SU-DHL-6 (cell line): Measurements from ENCODE around the gene CNTN4.

Experiments
- H2AFZ ChIP-seq: fragments of 200-600 bp; sonication (generic); 2 replicates; pipeline ENCODE4 v1.6.1; 2014; ENCODE audit warnings: low read depth, mild to moderate bottlenecking, moderate library complexity, mixed read lengths, antibody characterized with exemption, low read length; ENCODE audit not compliant: severe bottlenecking
- H3F3A ChIP-seq: fragments of 200-600 bp; shearing (Covaris generic); 2 replicates; pipeline ENCODE4 v1.6.0; 2016; ENCODE audit warnings: antibody characterized with exemption, mild to moderate bottlenecking; ENCODE audit not compliant: insufficient read depth
- H3K27ac ChIP-seq: fragments of 200-600 bp; sonication (generic); 2 replicates; pipeline ENCODE4 v1.5.1; 2016; ENCODE audit warnings: low read depth, mild to moderate bottlenecking, low read length, moderate library complexity, mixed read lengths
- H3K27me3 ChIP-seq: fragments of 200-600 bp; sonication (generic), shearing (Covaris generic); 2 replicates; pipeline ENCODE4 v1.6.0; 2014; ENCODE audit warnings: mild to moderate bottlenecking, low read length
- H3K36me3 ChIP-seq: fragments of 200-600 bp; sonication (generic); 2 replicates; pipeline ENCODE4 v1.6.1; 2014; ENCODE audit warnings: mild to moderate bottlenecking, low read length, mixed read lengths
- H3K4me2 ChIP-seq: fragments of 300-600, 200-600 bp; shearing (Covaris generic), sonication (generic); 2 replicates; pipeline ENCODE4 v1.6.0; 2014; ENCODE audit warnings: low read length, low read depth, mild to moderate bottlenecking; ENCODE audit not compliant: poor library complexity, severe bottlenecking
- H3K4me3 ChIP-seq: fragments of 200-600 bp; sonication (generic); 2 replicates; pipeline ENCODE4 v1.5.1; 2014; ENCODE audit warnings: antibody characterized with exemption, low read length, mild to moderate bottlenecking, mixed read lengths; ENCODE audit not compliant: insufficient read depth, poor library complexity, severe bottlenecking
- H3K79me2 ChIP-seq: fragments of 200-600 bp; sonication (generic); 2 replicates; pipeline ENCODE4 v1.6.1; 2014; ENCODE audit warnings: mild to moderate bottlenecking, low read length, moderate library complexity; ENCODE audit not compliant: insufficient read depth
- H3K9ac ChIP-seq: fragments of 200-600 bp; sonication (generic); 2 replicates; pipeline ENCODE4 v1.7.0; 2014; ENCODE audit warnings: mild to moderate bottlenecking, low read length
- H3K9me2 ChIP-seq: fragments of 200-600 bp; sonication (generic); replicated peaks from 2 replicates; pipeline ENCODE4 v1.6.1; 2014; ENCODE audit warnings: low read length; ENCODE audit not compliant: insufficient read depth
- H3K9me3 ChIP-seq: fragments of 200-600 bp; sonication (generic); 2 replicates; pipeline ENCODE4 v1.6.1; 2014; ENCODE audit warnings: low read length, mixed read lengths; ENCODE audit not compliant: insufficient read depth
- H4K20me1 ChIP-seq: fragments of 200-600 bp; sonication (generic); 2 replicates; pipeline ENCODE4 v1.6.1; 2014; ENCODE audit warnings: low read depth, mild to moderate bottlenecking, antibody characterized with exemption, low read length, moderate library complexity, mixed read lengths
- EZH2phosphoT487 ChIP-seq: fragments of 200-600 bp; sonication (generic), shearing (Covaris generic); conservative IDR thresholded peaks from 2 replicates; pipeline ENCODE4 v1.6.1; 2018; ENCODE audit warnings: mild to moderate bottlenecking, antibody characterized with exemption, low read length, moderate library complexity, mixed read lengths
- TF ChIP-seq, protein P1 (sequence below): fragments of 200-600 bp; sonication (generic); IDR thresholded peaks from one replicate; pipeline ENCODE4 v1.5.1; 2017; ENCODE audit warnings: antibody characterized with exemption, mild to moderate bottlenecking, low read length, moderate library complexity; ENCODE audit not compliant: insufficient read depth, poor library complexity, severe bottlenecking

CNTN4 gene

DNA sequence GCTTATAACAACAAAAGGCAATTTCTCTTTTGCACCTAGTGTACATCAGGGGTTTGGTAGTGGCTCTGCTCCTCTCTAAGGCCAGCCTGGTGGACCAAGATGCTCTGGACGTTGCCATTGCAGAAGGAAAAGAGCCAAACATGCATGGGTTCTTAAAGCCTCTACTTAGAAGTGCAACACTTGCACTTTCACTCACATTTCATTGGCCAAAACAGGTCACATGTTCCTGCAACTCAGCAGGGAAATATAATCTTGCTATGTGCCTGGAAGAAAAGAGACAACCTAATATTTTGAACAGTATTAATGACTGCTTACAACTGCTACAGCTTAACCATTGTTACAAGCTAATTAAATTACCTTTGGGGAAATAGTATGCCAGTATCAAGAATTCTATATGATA, 828.6 kb downstream of the CNTN4 start:
- H3K9ac ChIP-seq: no peak overlapping the region
- H3K27ac ChIP-seq: no peak overlapping the region
- no peaks in the 10 kb centered on the region for H4K20me1 ChIP-seq
- H3K9me3 ChIP-seq: no peaks in the 10 kb centered on the region
- H3K4me2 ChIP-seq: no peak overlapping the region
- no peaks in the 10 kb centered on the region for H3K36me3 ChIP-seq
- H3K4me3 ChIP-seq: no peak overlapping the region
- H3K27me3 ChIP-seq: no peaks in the 10 kb centered on the region
- no peaks in the 10 kb centered on the region for H3F3A ChIP-seq
- H3K9me2 ChIP-seq: no peaks in the 10 kb centered on the region; the same call in 1 of the 2 replicates
- H3K79me2 ChIP-seq: no peaks in the 10 kb centered on the region
- TF ChIP-seq, protein P1, sequence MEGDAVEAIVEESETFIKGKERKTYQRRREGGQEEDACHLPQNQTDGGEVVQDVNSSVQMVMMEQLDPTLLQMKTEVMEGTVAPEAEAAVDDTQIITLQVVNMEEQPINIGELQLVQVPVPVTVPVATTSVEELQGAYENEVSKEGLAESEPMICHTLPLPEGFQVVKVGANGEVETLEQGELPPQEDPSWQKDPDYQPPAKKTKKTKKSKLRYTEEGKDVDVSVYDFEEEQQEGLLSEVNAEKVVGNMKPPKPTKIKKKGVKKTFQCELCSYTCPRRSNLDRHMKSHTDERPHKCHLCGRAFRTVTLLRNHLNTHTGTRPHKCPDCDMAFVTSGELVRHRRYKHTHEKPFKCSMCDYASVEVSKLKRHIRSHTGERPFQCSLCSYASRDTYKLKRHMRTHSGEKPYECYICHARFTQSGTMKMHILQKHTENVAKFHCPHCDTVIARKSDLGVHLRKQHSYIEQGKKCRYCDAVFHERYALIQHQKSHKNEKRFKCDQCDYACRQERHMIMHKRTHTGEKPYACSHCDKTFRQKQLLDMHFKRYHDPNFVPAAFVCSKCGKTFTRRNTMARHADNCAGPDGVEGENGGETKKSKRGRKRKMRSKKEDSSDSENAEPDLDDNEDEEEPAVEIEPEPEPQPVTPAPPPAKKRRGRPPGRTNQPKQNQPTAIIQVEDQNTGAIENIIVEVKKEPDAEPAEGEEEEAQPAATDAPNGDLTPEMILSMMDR: no peak
- TF ChIP-seq EZH2phosphoT487: no peak
- no peak overlapping the region for H2AFZ ChIP-seq

DNA sequence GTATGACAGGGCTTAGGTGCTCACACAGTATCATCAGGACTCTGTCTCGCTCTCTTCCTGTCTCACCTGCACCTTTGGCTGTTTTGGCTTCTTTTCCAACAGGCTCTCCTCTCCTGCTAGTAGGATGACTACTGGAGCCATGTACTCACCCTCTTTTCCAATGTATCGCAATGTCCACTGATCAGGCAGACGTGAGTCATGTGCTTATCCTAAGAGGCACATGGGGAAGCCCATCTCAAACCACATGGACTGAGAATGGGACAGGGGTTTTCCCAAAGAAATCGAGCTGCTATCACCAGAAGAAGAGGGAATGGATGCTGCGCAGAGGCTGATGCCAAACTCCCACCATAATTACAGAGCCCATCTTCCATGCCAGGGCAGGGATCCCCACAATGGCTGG, 830.9 kb downstream of the CNTN4 start:
- H3K27ac ChIP-seq: no peak overlapping the region
- H3K4me2 ChIP-seq: no peak overlapping the region
- no peaks in the 10 kb centered on the region for H3K79me2 ChIP-seq
- H3K4me3 ChIP-seq: no peak overlapping the region
- no peaks in the 10 kb centered on the region for H3K27me3 ChIP-seq
- TF ChIP-seq EZH2phosphoT487: no peak
- TF ChIP-seq, protein P1: no peak
- H3K9me2 ChIP-seq: no peaks in the 10 kb centered on the region; the same call in 1 of the 2 replicates
- no peaks in the 10 kb centered on the region for H3F3A ChIP-seq
- no peaks in the 10 kb centered on the region for H3K36me3 ChIP-seq
- H2AFZ ChIP-seq: no peak overlapping the region
- H3K9ac ChIP-seq: no peak overlapping the region
- no peaks in the 10 kb centered on the region for H4K20me1 ChIP-seq
- H3K9me3 ChIP-seq: no peaks in the 10 kb centered on the region

DNA sequence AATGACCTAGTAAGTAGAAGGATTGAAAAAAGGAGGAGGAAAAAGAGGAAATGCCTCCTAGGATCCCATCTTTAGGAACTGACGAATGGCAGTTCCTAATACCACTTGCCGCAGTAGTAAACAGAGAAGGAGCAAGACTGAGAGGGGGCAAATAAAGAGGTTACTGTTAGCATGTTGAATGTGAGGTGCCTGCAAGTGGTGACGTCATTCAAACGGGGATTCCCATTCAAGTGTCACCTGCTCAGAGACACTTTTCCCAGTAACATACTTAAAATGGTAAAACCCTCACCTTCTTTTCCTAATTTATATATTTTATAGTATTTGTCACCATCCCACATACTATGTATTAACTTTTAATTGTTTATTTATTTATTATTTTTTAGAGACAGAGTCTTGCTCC, 832.6 kb downstream of the CNTN4 start:
- Histone ChIP-seq H3K36me3 (no peaks in the 10 kb centered on the region), H3K27me3 (no peaks in the 10 kb centered on the region), H2AFZ (no peak overlapping the region), H4K20me1 (no peaks in the 10 kb centered on the region), H3K4me3 (no peak overlapping the region), H3K9me3 (no peaks in the 10 kb centered on the region), H3K9ac (no peak overlapping the region), H3K4me2 (no peak overlapping the region), H3K9me2 (no peaks in the 10 kb centered on the region; the same call in 1 of the 2 replicates), H3K79me2 (no peaks in the 10 kb centered on the region), H3K27ac (no peak overlapping the region), H3F3A (no peaks in the 10 kb centered on the region)
- TF ChIP-seq, protein P1: no peak
- no peak for TF ChIP-seq EZH2phosphoT487
